Activated CD4-positive, alpha-beta T cell treated with anti-CD3 and anti-CD28 coated beads, Interleukin-2, Interleukin-6, amounts not matched to agents 100 ng/mL and 50 ng/mL, durations not matched to agents 16 hours and 8 hours (primary cell): ENCODE results near the gene EPHB2.
"Not testable (repeated sequence)": the region's sequence is repeated elsewhere in the genome, so short reads cannot be mapped to it uniquely, and the experiment has no call there.

Experiments used
- DNase-seq: peaks from one replicate; pipeline ENCODE4 v3.0.0-alpha.2; 2020

The EPHB2 gene

DNA sequence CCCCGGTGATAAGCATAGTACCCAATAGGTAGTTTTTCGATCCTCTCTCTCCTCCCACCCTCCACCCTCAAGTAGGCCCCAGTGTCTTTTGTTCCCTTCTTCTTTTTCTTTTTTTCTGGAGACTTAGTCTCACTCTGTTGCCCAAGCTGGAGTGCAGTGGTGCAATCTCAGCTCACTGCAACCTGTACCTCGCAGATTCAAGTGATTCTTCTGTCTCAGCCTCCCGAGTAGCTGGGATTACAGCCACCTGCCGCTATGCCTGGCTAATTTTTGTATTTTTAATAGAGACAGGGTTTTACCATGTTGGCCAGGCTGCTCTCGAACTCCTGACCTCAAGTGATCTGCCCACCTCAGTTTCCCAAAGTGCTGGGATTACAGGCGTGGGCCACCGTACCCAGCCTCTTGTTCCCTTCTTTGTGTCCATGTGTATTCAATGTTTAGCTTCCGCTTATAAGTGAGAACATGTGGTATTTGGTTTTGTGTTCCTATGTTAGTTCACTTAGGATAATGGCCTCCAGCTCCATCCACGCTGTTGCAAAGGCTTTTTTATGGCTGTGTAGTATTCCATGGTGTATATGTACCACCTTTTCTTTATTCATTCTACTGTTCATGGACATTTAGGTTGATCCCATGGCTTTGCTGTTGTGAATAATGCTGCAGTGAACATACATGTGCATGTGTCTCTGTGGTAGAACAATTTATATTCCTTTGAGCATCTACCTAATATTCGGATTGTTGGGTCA, 133.0 kb downstream of the EPHB2 start:
- DNase-seq: not testable (repeated sequence)

DNA sequence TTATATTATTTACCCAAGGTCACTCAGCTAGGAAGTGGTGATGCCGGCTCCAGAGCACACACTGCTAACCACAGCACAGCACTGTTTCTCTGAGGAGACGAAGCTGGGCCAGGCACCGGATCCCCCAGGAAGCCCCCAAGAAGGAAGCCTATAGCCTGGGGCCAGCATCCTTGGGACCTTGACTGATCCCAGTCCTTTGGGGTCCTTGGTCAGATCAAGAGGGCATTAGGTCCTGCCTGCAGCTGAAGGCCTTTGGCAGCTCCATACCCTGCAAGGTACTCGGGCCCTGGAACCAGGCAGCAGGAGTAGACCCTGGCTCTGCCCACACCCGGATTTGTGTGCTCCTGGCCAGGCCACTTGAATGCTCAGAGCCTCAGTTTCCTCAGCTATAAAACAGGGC, 134.0 kb downstream of the EPHB2 start:
- no peak for DNase-seq

DNA sequence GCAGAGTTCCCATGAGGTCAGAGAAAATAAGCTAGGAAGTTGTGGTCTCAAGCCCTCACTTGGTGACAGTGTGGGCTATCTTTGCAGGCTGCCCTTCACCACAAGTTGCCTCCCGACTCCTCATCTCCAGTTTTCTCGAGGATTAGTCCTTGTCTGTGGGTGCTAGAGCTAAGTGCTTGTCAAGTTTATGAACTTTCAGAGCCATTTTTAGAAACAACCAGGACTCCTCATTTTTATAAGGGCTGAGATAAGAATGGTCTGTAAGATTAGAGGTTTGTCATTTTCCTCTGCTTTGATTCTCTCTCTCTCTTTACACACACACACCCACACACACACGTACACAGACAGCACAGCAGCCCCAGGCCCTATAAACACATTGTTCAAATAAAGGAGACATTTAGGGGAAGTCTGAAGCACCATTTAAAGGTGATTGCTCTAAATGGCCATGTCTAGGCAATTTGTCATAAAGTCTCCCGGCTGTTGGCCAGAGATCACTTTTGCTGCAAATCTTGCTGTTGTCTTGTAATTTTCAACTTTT, 134.8 kb downstream of the EPHB2 start:
- no peak for DNase-seq

DNA sequence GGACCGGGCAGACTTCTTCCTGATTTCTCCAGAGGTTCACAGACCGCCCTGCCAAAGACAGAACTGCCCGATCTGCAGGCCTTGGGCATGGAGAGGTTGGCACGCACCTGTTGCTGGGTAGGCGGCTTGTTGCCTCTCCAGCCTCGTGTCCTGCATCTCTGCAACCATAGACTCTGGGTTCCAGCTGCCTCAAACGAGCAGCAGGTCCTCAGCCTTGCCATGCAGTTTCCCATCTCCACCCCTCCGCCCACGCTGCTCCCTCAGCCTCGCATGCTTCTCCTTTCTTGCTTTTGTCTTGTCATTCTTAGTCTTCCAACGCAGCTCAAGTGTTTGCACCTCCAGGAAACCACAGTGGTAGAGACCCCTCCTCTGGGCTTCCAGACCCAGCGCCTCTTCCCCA, 135.8 kb downstream of the EPHB2 start:
- DNase-seq: no peak

DNA sequence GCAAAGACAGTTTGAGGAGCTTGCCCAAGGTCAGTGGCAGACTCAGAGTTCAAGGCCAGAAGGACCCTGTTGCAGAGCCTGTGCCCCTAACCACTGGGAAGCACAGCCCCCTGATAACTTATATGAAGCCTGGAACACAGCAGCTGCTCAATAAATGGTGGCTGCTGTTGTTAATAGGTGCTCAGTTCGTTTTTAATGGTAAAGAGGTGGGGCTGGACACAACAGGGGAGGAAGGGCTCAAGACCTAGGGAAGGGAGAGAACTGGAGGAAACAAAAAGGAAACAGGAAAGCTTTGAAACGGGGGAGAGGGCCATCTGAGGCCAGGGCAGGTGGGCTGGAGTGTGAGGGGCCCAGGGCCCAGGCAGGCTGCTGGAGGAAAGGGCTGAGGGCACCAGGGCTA, 136.6 kb downstream of the EPHB2 start:
- no peak for DNase-seq

DNA sequence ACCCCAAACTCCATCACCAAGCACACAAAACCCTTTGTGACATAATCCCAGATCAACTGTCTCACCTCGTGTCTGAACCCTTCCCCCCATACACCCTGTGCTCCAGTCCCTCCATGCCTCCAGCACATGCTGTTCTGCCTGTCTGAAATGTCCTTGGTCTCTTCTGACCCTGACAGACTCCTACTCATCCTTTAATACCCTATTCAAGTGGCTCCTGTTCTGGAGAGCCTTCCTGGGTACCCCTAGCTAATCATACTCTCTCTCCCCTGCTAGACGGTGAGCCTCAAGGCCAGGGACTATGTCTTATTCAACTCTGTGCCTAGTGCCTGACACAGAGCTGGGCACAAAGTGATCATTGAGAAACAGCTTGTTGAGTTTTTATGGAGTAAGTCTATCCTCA, 137.1 kb downstream of the EPHB2 start:
- DNase-seq: no peak

DNA sequence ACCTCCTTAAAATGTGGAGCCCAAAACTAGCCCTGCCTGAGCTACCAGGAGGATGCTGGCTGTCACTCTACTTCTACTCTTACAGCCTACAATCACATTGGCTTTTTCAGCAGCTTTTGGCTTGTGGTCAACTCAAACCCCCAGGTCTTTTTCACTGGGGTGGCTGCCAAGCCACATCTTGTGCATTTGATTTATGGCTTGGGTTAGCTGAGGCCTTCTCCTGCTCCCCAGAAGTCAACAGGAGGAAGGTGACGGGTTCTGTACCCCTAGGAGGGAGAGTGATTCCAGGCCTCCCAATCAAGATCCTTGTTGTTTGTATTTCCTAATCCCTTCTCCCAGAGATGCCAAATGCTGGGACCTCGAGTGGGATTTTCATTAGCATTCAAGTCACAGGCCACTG, 137.8 kb downstream of the EPHB2 start:
- no peak for DNase-seq

DNA sequence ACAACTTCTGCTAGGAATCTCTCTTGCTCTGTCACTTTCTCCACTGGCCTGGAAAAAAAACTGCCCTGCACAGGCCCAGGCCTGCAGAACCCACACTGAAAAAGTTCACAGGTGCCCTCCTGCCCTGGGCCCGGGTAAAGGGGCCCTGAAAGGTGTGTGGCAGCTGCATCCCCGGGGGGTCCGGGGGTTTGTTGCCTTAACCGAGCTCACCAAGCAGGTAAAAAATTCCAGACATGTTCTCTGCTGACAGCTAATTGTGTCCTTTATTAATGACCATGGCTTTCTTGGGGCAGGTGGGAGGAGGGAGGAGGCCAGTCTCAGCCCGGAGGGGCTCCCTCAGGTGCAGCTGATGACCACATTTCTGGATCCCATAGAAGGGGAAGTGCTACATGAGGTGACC, 139.1 kb downstream of the EPHB2 start:
- DNase-seq: no peak

DNA sequence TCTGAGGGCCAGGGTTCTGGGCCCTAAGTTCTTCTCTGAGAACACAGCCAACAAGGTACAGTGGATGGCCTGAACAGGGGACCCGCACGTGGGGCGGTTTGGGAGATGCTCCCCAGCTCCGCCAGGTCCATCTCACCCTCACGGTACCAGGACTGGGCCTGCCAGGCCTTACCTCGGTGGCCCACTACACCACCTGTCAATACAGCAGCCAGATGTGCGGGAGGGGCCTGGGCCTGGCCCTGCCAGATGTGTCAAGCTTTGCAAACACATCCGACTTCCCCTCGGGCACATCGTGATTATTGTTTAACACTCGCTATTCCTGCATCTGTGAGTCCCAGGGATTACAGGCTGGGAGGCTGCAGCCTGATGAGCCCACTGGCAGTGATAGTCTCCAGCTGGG, 139.6 kb downstream of the EPHB2 start:
- no peak for DNase-seq

DNA sequence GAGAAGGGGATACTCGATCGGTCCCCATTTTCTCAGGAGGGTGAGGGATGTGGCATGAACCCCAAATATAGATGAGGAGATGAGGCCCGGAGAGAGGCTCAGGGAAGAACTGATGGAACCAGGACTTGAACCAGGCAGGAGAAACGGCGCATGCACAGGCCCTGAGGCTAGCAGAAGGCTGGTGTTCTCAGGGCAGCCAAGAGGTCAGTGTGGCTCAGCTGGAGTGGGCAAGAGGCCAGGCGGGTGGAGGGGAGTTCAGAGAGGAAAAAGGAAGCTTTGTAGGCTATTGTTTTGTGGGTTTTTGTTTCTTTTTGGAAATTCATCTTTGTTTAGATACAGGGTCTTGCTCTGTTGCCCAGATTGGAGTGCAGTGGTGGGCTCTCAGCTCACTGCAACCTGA, 140.0 kb downstream of the EPHB2 start:
- no peak for DNase-seq

DNA sequence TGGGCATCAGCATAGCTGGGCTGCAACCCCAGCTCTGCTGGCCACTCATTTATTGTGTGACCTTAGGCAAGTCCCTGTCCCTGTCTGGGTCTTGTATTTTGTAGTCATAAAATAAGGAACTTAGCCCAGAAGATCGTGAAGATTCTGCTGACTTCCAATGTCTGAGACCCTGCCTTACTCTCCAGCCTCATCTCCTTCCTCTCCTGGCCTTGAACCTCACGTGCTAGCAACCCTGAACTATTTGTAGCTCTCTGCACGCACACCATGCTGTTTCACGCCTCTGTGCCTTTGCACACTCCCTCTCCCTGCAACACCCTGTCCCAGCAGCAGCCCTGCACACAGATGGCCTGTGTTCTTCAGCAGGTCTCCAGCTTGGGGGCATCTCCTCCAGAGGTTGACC, 140.9 kb downstream of the EPHB2 start:
- DNase-seq: no peak

DNA sequence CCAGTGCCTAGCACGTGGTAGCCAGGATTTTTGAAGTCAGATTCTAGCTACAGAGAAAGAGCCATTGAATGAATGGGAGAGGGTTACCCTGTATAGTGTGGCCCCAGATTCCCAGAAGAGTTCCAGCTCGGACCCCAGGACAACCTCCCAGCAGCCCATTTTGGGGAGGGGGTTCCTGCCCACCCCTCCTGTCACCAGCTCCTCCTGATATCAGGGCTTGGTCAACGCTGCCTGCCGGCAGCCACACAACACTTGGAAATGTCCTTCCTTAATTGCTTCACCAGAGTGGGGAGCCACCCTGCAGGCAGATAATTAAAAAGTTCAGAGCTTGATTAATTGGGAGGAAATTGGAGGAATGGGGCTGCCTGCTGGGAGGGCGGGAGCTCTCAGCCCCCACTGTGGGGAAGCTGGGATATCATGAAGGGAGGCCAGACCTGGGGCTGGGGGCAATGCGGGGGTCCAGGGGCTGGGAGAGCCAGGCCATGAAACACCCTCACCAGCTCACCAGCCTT, 141.6 kb downstream of the EPHB2 start:
- no peak for DNase-seq

DNA sequence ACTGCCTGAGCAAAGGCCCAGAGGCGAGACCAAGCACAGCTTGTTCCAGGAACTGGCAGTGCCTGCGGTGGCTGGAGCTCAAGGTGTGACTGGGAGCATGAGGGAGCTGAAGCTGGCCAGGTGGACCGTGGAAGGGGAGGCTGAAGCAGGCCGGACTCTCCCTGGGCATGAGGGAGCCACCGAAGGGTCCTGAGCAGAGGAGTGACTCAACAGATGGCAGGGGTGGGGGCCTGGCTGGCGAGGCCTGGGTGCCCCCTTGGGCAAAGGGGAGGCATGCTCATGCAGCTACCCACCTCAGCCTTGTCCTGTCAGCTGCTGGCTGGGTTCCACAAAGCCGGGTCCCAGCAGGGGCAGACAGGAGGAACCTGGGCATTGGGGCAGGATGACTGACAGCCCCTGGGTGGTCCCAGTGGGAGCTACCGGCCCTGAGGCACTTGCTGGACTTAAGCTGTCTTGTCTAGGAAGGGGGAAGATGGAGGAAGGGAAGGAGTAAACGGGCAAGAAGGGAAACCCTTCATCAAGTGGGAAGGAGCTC, 143.1 kb downstream of the EPHB2 start:
- DNase-seq: no peak

DNA sequence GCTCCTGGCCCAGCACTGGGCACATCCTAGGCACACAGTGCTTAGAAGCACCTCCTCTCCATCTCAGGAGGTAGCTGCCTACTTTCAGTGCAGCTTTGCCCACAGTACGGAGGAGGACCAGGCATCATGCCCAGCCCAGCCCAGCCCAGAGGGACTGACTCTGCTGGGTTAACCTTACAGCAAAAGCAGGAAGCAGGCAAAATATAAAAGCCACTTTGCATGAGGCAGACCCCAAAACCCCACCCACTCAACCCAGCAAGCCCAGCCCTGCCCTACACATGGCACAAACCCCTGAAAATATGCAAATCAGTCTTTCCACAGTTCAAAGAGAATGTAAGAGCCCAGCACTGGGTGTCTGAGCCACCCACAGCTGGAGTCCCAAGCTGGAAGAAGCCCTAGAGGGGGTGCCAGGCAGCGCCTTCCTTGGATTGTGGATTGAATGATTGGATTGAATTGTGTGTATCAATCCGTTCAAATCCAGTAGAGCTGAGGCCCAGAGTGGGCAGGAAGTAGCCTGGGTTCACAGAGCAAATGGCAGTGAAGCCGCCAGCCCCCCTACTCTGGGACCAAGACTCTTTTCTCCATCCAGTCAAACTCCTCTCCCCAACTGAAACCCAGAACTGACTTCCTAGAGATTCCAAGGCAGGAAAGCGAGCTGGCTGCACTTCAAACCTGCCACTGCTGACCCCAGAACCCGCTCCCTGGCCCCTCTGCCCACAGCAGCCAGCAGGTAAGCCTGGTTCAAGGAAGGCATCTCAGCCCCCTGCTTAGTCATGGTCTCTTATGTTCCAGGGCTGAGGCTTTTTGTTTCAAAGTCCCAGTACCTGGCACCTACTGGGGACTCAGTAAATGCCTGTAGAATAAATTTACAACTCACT, 144.3 kb downstream of the EPHB2 start:
- no peak for DNase-seq

DNA sequence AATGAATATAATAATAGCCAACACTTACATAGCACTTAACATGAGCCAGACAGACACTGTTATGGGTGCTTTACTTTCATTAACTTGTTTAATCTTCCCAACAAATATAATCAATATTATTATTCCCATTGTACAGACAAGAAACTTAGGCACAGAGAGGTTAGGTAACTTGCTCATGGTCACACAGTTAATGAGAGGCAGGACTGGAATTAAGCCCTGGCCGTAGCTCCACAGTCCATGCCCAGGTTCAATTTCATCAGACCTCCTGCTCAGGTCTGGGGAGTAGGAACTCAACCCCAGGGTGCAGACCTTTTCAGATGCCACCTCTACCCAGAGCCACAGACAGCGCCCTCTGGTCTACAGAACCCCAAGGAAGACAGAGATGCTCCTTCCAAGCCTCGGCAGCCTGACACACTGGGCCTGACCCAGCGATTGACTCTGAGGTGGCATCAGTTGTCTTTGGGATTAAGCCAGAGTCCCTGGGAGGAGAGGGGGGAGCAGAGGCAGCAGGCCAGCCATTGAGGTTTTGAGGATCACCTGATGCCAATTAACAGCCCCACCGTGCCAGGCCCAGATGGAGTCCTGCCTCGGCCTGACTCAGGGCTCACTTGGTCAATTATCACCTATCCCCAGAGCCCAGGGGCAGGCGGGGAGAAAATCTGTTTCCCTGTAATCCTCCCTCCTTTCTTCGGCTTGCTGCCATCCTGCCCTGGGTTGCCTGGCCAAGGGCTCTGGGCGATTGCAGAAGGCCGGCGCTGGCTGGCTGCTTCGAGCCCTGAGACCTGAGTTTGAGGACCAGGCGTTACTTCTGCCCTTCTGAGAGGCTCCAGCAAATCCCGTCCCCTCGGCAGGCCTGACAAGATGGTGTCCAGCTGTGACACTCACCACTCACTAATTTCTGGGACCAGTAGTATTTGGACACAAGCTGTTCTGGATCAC, 145.3 kb downstream of the EPHB2 start:
- DNase-seq: no peak

DNA sequence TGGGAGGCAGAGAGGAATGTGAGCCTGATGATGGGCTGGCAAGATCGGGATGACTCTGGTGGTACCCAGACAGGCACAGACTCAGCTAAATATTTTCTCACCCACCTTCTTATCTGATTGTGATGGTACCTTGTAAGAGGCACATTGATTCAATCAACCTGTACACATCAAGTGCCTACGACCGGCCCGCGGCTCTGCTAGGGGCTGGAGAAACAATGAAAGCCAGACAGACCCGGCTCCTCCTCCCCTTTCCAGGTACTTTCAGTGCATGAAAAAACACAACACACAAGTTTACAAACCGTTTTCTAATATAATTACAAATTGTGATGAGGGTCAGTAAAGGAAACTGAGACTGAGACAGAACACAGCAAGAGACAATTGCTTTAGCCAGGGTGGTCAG, 147.0 kb downstream of the EPHB2 start:
- DNase-seq: no peak

DNA sequence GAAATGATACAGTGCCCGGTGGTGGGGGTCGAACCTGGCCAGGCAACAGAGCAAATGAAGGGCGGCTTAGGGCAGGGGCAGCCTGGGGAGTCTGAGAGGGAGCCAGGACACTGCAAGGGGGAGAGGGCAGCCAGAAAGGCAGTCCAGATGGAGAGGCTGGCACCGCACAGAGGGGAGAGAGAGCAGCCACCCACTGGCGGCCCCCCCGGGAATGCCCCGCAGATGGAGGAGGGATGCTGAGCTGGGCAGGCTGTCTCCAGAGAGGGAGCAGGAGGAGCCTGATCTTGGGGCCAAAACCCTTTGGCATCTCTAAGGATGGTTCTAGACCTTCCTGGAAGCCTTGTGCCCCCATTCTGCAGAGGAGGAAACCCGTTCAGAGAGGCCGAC, 149.8 kb downstream of the EPHB2 start:
- no peak for DNase-seq

DNA sequence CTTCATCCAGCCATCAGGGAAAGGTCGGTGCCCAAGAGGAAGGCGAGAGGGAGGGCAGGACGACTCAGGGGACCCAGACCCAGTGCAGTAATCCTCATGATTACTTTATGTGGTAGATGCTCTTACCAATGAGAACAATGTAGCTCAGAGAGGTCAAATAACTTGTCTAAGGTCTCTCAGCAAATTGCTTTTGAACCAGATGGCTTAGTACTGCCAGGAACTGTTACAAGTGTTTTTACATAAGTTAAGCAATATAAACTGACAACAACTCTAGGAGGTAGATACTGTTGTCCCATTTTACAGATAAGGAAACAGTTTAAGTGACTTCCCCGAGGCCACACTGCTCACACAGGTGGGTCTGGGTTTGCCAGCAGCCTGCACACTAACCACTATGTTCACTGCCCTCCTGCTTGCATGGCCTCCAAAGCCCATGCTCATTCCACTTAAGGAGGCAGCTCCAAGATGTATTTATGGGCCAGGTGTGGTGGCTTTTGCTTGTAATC, 150.3 kb downstream of the EPHB2 start:
- no peak for DNase-seq

DNA sequence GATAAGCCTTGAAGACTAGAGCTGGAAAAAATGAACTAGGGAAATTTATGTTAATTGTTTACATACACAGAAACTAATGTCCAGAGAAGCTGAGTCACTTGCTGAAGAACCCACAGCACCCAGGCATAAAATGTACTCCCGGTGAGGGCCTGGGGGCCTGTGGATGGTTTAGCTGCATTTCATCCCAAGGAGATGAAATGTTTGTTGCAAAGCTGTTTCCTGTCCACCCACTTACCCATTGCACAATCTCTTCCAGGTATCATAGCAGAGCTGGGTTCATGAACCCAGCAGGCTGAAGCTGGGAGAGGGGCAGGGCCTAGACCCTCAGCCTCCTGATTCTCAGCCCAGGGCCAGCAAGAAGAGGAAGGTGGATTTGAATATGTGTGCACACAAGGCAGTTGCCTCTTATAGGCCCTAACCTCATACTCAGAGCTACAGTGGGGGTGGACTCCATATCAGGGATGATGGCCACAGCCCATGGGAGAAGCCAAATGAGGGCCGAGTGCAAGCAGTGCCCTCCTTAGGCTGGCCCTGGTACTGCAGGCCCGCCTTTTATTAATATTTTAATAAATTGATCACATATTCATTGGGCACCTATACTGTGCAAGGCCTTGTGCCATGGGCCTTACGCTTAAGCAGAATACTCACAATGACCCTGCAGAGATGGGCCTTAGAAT, 151.3 kb downstream of the EPHB2 start:
- peak; percentile 10 for DNase-seq

DNA sequence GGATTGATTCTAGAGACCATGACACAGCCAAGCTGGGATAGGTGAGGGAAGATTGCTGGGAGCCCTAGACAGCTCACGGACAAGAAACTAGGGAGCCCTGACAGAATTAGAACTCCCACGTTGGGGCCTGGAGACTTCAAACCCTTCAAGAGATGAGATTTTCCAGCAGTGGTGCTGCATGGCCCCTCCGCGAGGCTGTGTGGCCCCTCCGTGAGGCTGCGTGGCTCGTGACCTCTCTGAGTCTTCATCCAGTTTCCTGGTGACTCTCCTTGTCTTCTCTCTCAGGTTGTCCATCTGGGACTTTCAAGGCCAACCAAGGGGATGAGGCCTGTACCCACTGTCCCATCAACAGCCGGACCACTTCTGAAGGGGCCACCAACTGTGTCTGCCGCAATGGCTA, 152.1 kb downstream of the EPHB2 start:
- no peak for DNase-seq

DNA sequence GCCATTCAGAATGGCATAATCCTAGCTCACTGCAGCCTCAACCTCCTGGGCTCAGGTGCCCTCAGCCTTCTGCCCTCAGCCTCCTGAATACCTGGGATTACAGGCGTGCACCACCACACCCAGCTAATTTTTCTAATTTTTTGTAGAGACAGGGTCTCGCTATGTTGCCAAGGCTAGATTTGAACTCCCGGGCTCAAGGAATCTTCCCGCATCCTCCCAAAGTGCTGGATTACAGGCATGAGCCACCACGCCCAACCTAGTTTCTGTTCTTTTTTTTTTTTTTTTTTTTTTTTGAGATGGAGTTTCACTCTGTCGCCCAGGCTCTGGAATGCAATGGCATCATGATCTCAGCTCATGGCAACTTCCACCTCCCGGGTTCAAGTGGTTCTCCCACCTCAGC, 153.1 kb downstream of the EPHB2 start:
- no peak for DNase-seq

DNA sequence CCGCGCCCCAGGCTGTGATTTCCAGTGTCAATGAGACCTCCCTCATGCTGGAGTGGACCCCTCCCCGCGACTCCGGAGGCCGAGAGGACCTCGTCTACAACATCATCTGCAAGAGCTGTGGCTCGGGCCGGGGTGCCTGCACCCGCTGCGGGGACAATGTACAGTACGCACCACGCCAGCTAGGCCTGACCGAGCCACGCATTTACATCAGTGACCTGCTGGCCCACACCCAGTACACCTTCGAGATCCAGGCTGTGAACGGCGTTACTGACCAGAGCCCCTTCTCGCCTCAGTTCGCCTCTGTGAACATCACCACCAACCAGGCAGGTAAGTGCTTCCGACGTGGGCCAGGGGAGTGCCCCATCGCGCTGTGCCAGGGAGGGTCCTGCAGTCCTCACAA, 154.2 kb downstream of the EPHB2 start:
- no peak for DNase-seq
